A673 (cell line): ENCODE measurements around the gene AFF1.

Experiments
- EZH2 ChIP-seq: fragments of 200-600 bp; sonication (generic); IDR thresholded peaks from 2 replicates; pipeline ENCODE4 v1.6.1; 2017; ENCODE audit warnings: borderline replicate concordance, low read depth, mild to moderate bottlenecking, mixed read lengths, antibody characterized with exemption, low read length; ENCODE audit not compliant: poor library complexity, severe bottlenecking
- TF ChIP-seq, protein P1 (sequence below): fragments of 300-800, 200-600 bp; sonication (generic); conservative IDR thresholded peaks from 2 replicates; pipeline ENCODE4 v1.5.1; 2017; ENCODE audit warnings: low read depth, mild to moderate bottlenecking, antibody characterized with exemption, low read length, moderate library complexity, mixed read lengths

DNA sequence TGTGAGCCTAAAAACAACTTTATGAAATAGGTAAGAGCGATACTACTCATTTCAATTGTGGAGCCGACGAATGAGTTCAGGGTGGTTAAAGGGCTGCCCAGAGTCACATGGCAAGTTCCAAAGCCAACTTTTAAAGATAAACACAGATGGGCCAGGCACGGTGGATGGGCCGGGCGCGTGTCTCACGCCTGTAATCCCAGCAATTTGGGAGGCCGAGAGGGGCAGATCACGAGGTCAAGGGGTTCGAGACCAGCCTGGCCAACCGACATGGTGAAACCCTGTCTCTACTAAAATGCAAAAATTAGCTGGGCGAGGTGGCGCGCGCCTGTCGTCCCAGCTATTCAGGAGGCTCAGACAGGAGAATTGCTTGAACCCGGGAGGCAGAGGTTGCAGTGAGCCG is 41.7 kb upstream of the AFF1 start:
- TF ChIP-seq, protein P1, sequence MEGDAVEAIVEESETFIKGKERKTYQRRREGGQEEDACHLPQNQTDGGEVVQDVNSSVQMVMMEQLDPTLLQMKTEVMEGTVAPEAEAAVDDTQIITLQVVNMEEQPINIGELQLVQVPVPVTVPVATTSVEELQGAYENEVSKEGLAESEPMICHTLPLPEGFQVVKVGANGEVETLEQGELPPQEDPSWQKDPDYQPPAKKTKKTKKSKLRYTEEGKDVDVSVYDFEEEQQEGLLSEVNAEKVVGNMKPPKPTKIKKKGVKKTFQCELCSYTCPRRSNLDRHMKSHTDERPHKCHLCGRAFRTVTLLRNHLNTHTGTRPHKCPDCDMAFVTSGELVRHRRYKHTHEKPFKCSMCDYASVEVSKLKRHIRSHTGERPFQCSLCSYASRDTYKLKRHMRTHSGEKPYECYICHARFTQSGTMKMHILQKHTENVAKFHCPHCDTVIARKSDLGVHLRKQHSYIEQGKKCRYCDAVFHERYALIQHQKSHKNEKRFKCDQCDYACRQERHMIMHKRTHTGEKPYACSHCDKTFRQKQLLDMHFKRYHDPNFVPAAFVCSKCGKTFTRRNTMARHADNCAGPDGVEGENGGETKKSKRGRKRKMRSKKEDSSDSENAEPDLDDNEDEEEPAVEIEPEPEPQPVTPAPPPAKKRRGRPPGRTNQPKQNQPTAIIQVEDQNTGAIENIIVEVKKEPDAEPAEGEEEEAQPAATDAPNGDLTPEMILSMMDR: no peak
- TF ChIP-seq EZH2: no peak
